Limb (tissue), 2 donors: ENCODE results near the gene SLC39A11.
A peak's percentile ranks its signal among the peaks of the same experiment; 100 is the strongest.
"Not testable (repeated sequence)": the region's sequence is repeated elsewhere in the genome, so short reads cannot be mapped to it uniquely, and the experiment has no call there.

Experiments
- DNase-seq, 2 donors: peaks; one replicate each; pipeline ENCODE4 v3.0.0-alpha.2; 2016; ENCODE audit errors: extremely low spot score in 2 of 2

SLC39A11 gene

DNA sequence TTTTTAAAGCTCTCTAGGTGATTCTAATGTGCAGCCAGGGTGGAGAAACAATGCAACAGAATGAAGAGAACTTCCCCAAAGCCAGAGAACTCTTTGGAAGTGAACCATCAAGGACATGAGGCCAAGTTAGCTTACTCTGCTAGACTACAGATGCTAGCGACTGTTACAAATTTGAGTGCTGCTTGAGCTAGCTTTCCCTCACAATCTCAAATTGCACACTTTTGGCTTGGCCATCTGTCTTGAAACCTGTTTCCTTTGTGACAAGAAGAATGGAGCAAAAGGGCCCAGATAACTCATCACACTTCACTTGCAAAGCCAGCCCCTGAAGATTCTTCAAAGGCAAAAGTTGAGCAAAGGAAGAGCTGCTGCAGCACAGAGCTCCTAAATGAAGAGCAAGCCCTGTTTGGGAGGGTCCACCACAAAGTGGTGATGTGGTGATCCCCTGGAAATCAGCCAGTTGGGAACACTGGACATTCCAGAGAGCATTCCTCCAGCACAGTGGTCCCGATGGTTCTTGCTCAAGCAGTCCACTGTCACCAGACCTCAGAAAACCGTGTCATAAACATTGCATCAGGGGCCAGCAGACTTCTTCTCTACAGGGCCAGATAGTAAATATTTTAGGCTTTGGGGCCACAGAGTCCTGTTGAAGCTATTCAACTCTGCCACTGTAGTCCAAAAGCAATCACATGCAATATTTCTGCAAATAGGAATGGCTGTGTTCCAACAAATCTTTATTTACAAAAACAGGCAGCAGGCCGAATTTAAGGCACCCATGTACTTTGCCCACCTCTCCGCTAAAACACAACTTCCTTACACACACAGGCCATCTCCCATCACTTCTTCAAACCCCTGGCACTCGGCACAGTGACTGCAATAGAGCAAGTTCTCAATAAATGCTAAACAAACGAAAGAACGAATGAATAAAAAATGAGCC is 21.2 kb downstream of the SLC39A11 start:
- no peak for DNase-seq

DNA sequence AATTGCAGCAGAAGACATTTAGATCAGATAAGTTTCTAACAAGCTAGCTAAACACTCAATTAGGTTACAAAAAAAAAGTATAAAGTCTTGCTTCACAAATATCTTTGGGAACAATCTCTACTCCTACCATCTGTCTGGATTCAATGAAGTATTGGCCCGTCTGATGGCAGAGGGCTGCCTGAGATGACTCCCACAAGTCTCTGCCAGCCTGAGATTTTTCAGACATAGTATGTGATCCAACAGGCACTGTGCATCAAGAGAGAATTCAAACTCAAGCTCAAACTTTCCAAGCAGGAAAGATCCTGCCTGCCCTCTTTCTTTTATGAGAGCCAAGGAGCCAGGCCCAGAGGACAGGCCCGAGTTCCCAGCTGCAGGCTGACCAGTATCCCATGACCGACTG is 22.6 kb downstream of the SLC39A11 start:
- DNase-seq, result no peak

DNA sequence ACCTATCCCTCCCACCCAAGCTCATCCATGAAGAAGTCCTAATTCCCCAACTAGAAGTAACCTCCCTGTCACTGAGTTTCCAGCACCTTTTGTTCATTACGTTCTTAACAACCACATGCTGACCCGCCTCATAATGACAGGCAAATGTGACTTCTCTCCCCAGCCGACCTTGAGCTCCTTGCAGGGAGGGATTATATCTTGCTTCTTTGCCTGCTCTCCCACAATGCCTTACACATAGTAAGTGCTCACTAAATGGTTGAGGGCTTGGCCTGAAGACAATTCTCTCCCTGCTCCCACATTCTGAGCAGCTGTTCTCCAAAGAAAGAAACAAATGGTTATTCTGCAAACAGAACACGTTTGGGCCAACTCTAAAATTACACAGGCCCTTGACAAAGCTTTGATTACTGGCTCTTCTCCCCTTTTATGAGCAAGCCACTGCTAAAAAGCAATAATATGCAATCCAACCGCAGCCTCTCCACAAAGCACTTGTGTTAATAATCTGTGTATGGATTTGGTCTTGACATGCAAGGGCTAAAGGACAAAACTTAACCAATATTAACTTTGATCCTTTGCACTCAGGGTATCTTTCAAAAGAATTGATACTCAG is 23.2 kb downstream of the SLC39A11 start:
- no peak for DNase-seq

DNA sequence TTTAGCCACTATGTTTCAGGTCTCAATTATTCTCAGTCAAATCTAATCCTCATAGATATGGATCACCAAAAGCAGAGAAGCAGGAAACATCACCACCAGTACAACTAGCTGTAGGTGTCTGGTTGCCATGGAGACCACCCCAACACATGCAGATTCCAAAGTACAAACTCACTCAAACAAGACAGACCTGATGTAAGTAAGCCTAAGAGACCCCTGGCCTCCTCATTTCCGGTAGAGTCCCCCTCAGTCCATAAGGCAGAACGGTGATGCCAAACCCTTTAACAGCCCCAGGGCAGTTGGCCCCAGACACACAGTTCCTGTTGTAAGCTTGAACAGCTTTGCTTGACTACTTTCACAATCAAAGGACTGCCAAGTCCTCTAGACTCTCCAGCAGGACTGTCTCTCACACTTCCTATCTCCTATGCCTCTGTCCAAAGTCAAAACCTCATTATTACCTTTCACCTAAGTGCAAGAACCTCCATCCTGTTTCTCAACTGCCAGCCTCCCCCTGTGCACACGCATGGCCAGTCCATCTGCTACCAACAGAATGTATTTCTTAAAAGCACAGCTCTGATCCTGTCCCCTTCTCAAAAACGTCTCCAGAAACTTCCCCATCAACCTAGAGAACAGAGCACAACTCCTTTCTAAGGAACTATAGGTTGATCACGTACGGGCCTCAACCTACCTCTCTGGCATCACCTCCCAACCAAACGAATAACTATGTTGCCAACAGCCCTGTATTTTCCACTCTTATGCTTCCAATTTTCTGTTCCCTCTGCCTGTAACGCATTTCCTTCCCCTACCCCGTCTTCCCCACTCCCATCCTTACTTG is 23.9 kb downstream of the SLC39A11 start:
- DNase-seq, result peak in 1 of 2 donors; percentile 44

DNA sequence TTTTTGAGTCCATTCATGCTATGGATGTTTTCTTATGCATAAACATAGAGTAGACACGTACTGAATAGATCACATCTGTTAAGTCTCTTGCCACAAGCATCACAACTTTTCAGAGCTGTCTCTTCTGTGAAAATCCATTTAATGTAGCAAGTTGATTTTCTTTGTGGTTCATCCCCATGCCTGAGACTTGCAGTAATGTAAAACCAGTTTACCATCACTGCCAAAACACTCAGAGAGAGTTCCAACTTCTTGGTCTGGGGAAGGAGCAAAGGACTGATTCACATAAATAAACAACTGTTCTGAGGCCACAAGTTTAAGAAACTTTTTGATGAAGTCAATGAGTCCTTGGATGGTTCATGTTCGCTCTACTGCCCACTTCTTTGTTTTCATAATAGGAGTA is 24.8 kb downstream of the SLC39A11 start:
- not testable (repeated sequence) for DNase-seq

DNA sequence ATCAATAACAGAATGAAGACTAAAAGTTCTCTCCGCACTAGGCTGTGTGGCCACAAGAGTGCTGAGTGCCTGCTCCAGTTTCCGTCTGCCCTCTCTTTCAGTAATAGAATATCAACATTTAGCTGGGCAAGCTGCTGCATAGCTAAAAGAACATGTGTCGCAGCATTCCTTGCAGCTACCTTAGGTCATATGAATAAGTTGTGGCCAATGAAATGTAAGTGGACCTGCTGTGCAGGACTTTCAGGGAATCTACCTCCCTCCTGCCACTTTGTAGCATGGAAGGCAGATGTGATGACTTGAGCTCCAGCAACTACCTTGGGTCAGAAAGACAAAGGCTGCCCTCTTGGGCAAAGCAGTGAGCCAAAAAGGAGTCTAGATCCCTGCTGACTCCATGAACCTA is 25.4 kb downstream of the SLC39A11 start:
- no peak for DNase-seq

DNA sequence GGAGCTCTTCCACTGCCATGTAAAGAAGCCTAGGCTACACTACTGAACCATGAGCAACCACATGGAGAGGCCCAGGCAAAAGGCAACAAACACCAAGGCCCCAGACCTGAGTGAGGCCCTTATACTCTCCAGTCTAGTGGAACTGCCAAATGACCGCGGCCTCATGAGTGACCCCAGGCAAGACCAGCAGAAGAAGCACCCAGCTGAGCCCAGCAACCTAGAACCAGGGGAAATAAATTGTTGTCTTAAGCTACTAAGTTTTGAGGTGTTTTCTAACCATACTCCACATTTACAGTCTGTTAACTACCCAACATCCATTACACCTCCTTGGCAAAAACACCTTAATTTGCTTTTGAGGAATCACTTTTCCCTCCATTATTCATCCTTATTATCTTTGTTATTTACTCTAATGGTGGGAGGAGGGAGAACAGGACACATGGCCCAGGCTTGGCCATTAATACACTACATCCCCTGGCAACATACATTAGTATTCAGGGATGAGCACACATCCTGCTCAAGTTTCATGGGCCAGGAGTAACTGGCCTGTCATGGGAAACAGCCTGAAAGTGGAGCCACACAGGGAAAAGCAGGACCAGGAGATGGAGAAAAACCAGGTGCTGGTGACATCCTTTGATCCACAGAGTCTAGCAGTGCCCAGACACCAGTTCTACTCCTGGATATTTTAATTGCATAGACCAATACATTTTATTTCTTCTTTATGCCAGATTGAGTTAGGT is 26.2 kb downstream of the SLC39A11 start:
- no peak for DNase-seq

DNA sequence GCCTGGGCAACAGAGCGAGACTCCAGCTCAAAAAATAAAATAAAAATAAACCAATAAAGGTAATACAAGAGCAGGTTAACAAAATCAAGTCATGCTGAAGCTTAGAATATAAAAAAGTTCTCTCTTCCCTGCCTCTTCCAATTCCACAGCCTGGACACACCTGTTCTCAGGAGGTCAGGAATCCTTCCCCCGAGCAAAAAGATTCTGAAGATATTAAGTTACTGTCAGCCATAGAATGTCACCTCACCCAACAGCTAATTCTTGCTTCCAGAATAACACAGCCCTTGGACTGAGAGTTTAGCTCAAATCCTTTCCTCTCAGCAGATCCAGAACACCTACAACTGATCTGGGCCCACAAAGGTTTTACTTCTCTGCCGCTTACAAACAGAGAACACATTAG is 27.1 kb downstream of the SLC39A11 start:
- no peak for DNase-seq

DNA sequence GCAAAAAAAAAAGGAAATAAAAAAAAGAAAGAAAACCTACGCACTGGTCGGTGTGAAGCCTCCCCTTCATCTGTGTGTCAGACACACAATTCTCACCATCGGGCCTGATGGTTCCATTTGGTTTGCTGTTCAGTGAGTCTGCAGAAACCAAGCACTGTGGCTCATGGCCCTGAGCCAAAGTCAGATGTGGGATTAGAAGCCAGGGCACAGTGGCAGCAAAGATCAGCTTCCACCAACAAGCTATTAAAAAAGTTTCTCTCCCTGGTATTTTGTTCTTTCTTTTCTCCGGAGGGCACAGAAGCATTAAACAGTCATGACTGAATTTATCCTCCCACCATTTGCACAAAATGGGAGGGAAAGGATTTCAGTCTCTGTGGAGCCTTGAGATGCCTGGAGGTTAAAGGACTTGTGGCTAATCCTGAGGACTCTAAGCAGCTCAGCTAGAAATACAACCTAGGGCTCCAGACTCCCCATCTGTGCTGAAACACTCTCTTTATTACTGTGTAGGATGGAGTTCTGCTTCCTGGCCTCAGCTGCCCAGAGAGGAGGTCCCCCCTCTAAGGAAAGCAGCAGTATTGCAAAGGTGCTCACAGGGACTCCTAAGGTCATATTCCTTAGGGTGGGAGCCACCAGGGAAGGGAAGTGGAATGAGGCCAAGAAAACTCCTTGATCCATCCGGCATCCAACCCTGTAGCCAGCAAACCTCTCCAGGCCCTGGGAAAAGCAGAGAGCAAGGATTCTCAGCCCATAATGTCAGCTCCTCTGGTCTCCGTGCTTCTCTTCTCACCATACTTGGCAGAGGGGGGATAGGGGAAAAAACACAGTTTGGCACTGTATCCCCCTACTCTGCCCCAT is 28.2 kb downstream of the SLC39A11 start:
- DNase-seq, result peak in 1 of 2 donors; percentile 21

DNA sequence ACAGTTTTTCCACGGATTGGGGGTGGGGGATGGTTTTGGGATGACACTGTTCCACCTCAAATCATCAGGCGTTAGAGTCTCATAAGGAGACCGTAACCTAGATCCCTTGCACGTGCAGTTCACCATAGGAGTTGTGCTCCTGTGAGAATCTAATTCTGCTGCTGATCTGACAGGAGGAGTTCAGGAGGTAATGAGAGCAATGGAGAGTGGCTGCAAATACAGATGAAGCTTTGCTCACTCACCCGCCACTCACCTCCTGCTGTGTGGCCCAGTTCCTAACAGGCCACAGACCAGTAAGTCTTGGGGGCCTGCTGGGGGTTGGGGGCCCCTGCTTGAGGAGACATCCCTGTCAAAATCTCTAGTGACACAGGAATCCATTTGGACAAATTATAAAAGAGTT is 29.8 kb downstream of the SLC39A11 start:
- DNase-seq, result no peak

DNA sequence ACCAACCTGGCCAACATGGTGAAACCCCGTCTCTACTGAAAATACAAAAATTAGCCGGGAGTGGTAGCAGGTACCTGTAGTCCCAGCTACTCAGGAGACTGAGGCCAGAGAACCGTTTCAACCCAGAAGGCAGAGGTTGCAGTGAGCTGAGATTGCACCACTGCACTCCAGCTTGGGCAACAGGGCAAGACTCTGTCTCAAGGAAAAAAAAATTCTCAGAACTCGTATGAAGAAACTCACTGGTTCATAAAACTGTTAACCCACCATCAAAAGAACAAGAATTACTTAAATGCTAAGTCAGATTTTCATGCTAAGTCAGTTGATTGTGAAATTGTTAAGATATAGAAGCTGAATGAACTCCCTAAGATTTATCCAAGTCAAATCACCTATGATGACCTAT is 31.3 kb downstream of the SLC39A11 start:
- DNase-seq, result no peak

DNA sequence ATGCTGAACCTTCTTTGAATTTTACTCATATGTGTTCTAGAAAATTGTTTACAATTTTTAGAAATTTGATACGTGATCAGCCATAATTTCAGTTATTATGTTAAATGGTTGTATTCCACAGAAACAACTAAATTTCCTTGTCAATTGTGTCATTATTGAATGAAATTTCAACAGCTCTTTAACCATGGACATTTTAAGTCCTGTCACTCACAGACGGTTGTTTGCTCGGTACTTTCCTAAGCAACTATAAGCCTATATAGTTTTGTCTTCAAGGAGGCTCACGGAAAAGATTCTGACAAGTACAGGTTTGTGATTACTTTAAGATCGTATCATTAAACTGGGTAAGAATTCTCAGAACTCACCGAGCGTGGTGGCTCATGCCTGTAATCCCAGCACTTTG is 31.8 kb downstream of the SLC39A11 start:
- no peak for DNase-seq

DNA sequence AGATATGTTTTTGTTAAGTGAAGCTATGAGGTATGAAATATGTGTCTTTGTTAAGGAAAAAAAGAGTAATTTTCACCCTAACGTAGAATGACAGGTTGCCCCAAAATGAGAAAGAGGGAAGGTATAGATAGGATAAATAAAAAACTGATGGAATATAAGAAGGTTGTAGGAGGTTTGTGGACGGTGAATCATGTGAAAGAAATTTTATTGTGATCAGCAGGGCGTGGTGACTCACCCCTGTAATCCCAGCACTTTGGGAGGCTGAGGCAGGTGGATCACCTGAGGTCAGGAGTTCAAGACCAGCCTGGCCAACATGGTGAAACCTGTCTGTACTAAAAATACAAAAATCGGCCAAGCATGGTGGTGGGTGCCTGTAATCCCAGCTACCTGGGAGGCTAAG is 32.8 kb downstream of the SLC39A11 start:
- DNase-seq, result not testable (repeated sequence)

DNA sequence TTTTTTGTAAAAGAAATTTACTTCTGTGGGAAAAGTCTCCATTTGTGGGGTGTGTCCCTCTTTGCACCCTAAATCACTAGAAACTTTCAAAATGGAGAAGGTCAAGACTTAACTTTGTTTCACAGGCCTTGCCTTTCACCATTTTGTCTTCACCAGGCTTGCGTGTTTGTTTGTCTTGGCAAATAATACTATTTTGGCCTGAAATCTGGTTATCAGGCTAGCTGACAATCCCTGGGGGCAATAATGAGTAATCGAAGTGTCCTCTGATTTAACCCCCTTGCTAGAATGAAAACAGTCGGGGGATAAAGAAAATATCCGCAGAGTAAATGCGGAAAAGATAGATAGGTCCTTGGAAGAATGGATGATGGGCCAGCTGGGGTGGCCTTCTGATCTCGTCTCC is 34.5 kb downstream of the SLC39A11 start:
- no peak for DNase-seq

DNA sequence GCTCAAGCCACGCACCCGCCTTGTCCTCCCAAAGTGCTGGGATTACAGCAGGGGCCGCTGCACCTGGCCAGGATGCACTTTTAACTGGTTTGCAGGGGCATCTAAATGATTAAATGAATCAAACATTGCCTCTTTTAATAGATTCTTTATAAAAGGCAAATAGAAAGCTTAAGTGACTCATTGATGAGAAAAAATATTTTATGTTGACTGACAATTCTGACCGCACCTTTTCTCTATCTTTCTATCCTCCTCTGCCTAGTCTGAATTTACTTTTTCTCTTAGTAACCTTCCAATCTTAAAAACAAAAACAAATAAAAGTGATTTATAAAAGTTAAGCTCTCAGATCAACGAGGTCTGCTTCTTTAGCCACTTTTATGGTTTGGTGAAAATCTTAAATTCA is 35.3 kb downstream of the SLC39A11 start:
- DNase-seq, result no peak

DNA sequence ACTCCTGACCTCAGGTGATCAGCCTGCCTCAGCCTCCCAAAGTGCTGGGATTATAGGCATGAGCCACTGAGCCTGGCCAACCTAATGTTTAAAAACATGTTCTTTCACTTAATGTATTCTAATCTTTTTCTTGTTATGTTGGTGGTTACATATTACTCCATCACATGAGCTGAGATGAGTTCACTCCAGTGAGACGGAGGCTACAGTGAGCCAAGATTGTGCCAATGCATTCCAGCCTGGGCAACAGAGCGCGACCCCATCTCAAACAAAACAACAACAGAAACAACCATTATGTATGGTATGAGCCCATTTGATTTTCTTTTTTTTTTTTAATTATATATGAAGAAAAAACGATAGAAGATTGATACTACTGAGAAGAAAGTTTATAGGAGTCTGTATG is 39.6 kb downstream of the SLC39A11 start:
- no peak for DNase-seq

DNA sequence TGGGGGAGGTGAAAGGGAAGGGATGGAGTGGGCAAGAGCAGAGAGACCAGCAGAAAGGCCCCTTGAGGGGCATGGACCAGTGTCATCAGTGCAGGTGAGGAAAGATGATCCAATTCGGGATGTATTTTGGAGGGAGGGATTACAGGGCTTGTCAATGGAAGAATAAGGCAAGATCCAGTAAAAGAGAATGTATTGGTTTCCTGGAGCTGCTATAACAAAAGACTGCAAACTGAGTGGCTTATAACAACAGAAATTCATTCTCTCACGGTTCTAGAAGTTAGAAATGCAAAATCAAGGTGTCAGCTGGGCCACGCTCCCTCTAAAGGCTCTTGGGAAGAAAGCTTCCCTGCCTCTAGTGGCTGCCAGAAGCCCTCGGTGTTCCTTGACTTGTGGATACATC is 41.7 kb downstream of the SLC39A11 start:
- DNase-seq, result no peak

DNA sequence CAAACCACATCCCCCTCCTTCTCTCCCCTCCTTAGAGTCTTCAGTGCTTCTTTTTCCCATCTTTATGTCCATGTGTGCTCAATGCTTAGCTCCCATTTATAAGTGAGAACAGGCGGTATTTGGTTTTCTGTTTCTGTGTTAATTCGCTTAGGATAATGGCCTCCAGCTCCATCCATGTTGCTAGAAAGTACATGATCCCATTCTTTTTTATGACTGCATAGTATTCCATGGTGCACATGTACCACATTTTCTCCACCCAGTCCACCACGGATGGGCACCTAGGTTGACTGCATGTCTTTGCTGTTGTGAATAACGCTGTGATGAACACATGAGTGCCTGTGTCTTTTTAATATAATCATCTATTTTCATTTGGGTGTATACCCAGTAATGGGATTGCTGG is 44.3 kb downstream of the SLC39A11 start:
- no peak for DNase-seq

DNA sequence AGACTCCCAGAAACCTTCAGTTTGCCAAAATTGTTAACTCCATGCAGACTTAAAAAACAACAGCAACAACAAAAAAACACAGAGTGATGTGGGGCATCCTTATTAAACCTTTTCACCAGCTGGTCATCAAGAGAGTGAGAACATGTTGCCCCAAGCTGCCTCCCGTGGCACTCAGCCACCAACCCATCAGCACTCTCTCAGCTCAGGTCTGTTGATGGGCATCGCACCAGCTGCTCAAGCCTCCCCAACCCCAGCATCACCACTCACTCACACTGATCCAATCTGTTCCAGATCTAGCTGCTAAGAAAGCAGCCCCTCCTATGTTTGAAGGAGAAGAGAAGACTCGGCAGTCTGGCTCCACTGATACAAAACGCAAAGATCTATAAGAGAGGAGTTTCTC is 46.8 kb downstream of the SLC39A11 start:
- DNase-seq, result no peak
